ENCODE data around the gene PRKD1. TPM values are rescaled to one million over a fixed set of nuclear protein-coding genes. Genes with fewer than 3 reads are reported as not detected.
"Not testable (repeated sequence)": the region's sequence is repeated elsewhere in the genome, so short reads cannot be mapped to it uniquely, and the experiment has no call there.

Gene PRKD1
- total RNA-seq, 1 donor: 28.6 TPM

DNA sequence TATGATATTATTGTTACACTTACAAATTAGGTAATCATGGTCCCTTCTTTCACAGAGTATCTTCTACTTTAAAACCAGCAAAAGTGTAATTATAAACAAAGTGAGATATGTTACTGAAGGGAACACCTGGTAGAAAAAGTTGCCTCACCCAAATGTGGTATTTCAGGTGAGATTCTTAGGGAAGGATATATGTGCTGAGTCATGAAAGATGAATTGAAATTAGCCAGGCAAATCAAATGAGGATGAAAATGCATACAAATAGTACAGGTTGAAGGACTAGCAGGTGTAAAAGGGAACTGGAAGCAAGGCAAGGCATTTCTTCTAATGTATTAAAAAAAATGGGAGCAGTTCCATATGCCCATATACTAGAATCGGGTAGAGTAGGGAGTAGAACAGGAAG is 220.9 kb downstream of the PRKD1 start:
- Histone ChIP-seq H3K27ac (ENCODE audit: low read depth, low read length) (no peak overlapping the region), H3K4me2 (ENCODE audit: insufficient read depth, low read length) (no peak overlapping the region), H3K79me2 (ENCODE audit: insufficient read depth, low read length) (peaks cover 3% of the 10 kb centered on the region), H3K4me3 (ENCODE audit: insufficient read depth, low read length) (no peak overlapping the region), H3K4me1 (ENCODE audit: insufficient read depth, low read length) (peaks cover 10% of the 10 kb centered on the region), H2AFZ (ENCODE audit: low read length) (no peak overlapping the region), H3K9me3 (ENCODE audit: low read depth, low read length) (no peaks in the 10 kb centered on the region), H4K20me1 (ENCODE audit: insufficient read depth, low read length) (no peaks in the 10 kb centered on the region), H3K27me3 (ENCODE audit: insufficient read depth, low read length) (no peaks in the 10 kb centered on the region), H3K36me3 (ENCODE audit: insufficient read depth, low read length) (peaks cover 3% of the 10 kb centered on the region)
- no peak for DNase-seq (ENCODE audit: insufficient read length, low spot score, missing footprints)
- TF ChIP-seq, protein P1, sequence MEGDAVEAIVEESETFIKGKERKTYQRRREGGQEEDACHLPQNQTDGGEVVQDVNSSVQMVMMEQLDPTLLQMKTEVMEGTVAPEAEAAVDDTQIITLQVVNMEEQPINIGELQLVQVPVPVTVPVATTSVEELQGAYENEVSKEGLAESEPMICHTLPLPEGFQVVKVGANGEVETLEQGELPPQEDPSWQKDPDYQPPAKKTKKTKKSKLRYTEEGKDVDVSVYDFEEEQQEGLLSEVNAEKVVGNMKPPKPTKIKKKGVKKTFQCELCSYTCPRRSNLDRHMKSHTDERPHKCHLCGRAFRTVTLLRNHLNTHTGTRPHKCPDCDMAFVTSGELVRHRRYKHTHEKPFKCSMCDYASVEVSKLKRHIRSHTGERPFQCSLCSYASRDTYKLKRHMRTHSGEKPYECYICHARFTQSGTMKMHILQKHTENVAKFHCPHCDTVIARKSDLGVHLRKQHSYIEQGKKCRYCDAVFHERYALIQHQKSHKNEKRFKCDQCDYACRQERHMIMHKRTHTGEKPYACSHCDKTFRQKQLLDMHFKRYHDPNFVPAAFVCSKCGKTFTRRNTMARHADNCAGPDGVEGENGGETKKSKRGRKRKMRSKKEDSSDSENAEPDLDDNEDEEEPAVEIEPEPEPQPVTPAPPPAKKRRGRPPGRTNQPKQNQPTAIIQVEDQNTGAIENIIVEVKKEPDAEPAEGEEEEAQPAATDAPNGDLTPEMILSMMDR (IDR thresholded peaks at IDR 0.05; ENCODE audit: extremely low read depth, low read depth, low read length): no peak

DNA sequence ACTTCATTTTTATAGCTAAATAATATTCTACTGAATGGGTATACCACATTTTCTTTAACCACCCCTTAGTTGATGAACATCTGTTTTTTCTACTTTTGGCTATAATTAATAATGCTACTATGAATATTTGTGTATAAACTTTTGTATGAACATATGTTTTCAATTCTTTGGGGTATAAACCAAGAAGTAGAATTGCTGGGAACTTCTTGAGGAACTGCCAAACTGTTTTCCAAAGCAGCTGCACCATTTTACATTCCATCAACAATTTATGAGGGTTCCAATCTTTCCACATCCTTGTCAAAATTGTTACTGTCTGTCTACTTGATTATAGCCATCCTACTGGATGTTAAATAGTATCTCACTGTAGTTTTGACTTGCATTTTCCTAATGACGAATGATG is 221.8 kb downstream of the PRKD1 start:
- Histone ChIP-seq H2AFZ (ENCODE audit: low read length) (no peak overlapping the region), H3K4me3 (ENCODE audit: insufficient read depth, low read length) (no peak overlapping the region), H3K27me3 (ENCODE audit: insufficient read depth, low read length) (no peaks in the 10 kb centered on the region), H4K20me1 (ENCODE audit: insufficient read depth, low read length) (no peaks in the 10 kb centered on the region), H3K79me2 (ENCODE audit: insufficient read depth, low read length) (peaks cover 3% of the 10 kb centered on the region), H3K27ac (ENCODE audit: low read depth, low read length) (no peak overlapping the region), H3K9me3 (ENCODE audit: low read depth, low read length) (no peaks in the 10 kb centered on the region), H3K4me2 (ENCODE audit: insufficient read depth, low read length) (no peak overlapping the region), H3K36me3 (ENCODE audit: insufficient read depth, low read length) (peaks cover 3% of the 10 kb centered on the region), H3K4me1 (ENCODE audit: insufficient read depth, low read length) (peaks cover 10% of the 10 kb centered on the region)
- DNase-seq (ENCODE audit: insufficient read length, low spot score, missing footprints): no peak
- TF ChIP-seq, protein P1 (IDR thresholded peaks at IDR 0.05; ENCODE audit: extremely low read depth, low read depth, low read length): no peak

DNA sequence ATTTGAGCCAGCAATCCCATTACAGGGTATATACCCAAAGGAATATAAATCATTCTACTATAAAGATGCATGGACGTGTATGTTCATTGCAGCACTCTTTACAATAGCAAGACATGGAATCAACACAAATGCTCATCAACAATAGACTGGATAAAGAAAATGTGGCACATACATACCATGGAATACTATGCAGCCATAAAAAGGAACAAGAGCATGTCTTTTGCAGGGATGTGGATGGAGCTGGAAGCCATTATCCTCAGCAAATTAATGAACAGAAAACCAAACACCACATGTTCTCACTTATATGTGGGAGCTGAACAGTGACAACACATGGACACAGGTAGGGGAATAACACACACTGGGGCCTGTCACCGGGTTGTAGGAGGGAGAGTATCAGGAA is 238.1 kb downstream of the PRKD1 start:
- not testable (repeated sequence) for H3K36me3 ChIP-seq (ENCODE audit: insufficient read depth, low read length); H3K4me3 ChIP-seq (ENCODE audit: insufficient read depth, low read length); H3K27me3 ChIP-seq (ENCODE audit: insufficient read depth, low read length); H4K20me1 ChIP-seq (ENCODE audit: insufficient read depth, low read length); DNase-seq (ENCODE audit: insufficient read length, low spot score, missing footprints); H3K4me2 ChIP-seq (ENCODE audit: insufficient read depth, low read length); H3K9me3 ChIP-seq (ENCODE audit: low read depth, low read length); H3K4me1 ChIP-seq (ENCODE audit: insufficient read depth, low read length); H3K27ac ChIP-seq (ENCODE audit: low read depth, low read length); H2AFZ ChIP-seq (ENCODE audit: low read length)
- H3K79me2 ChIP-seq (ENCODE audit: insufficient read depth, low read length): peaks cover 13% of the 10 kb centered on the region

DNA sequence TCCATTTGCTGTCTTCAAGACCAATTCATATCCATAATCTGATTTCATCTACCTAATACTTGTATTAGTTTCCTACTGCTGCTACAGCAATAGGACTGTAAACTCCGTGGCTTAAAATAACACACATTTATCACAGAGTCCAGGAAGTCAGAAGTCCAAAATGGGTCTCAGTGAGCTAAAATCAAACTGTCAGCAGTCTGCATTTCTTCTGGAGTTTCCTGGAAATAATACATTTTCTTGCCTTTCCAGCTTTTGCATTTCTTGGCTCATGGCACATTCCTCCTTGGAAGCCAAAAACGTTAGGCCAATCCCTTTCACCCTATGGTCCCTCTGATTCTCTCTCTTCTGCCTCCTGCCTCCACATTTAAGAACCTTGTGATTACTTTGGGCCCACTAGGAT is 239.8 kb downstream of the PRKD1 start:
- DNase-seq (ENCODE audit: insufficient read length, low spot score, missing footprints): no peak
- Histone ChIP-seq H3K4me3 (ENCODE audit: insufficient read depth, low read length) (no peak overlapping the region), H2AFZ (ENCODE audit: low read length) (no peak overlapping the region), H3K4me2 (ENCODE audit: insufficient read depth, low read length) (no peak overlapping the region), H3K9me3 (ENCODE audit: low read depth, low read length) (no peaks in the 10 kb centered on the region), H4K20me1 (ENCODE audit: insufficient read depth, low read length) (peaks cover 2% of the 10 kb centered on the region), H3K27me3 (ENCODE audit: insufficient read depth, low read length) (no peaks in the 10 kb centered on the region), H3K79me2 (ENCODE audit: insufficient read depth, low read length) (peaks cover 13% of the 10 kb centered on the region), H3K36me3 (ENCODE audit: insufficient read depth, low read length) (no peaks in the 10 kb centered on the region), H3K27ac (ENCODE audit: low read depth, low read length) (no peak overlapping the region), H3K4me1 (ENCODE audit: insufficient read depth, low read length) (peaks cover under 1% of the 10 kb centered on the region)
- TF ChIP-seq, protein P1 (IDR thresholded peaks at IDR 0.05; ENCODE audit: extremely low read depth, low read depth, low read length): no peak
